ENCODE data around the gene PUS1.
"Not testable (repeated sequence)": the region's sequence is repeated elsewhere in the genome, so short reads cannot be mapped to it uniquely, and the experiment has no call there.

Gene PUS1

DNA sequence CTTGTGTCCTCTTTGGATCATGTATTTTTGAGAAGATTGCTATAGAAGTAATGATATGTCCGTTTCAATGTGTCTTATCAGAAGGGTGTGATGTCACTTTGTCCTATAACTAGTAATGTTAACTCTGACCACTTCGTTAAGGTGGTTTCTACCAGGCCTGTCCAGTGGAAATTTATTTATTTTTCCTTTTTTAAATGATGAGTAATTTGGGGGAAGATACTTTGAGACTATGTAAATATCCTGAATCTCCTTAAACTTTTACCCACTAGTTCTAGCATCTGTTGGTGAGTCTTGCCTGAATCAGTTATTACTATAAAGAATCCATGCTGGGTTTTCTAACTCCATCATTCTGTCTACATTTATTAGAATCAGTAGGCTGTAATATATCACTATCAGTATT is 36.0 kb downstream of the PUS1 start:
- no peak for DNase-seq

DNA sequence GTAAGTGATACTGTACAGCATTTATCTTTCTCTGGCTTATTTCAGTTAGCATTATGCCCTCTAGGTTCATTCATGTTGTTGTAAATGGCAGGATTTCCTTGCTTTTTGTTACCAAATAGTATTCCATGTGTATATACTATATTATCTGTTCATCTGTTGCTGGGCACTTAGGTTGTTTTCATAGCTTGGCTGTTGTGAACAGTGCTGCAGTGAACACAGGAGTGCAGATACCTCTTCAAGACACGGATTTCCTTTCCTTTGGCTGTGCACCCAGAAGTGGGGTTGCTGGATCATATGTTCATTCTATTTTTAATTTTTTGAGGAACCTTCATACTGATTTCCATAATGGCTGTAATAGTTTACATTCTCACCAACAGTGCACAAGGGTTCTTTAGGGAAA is 42.1 kb downstream of the PUS1 start:
- DNase-seq: no peak

DNA sequence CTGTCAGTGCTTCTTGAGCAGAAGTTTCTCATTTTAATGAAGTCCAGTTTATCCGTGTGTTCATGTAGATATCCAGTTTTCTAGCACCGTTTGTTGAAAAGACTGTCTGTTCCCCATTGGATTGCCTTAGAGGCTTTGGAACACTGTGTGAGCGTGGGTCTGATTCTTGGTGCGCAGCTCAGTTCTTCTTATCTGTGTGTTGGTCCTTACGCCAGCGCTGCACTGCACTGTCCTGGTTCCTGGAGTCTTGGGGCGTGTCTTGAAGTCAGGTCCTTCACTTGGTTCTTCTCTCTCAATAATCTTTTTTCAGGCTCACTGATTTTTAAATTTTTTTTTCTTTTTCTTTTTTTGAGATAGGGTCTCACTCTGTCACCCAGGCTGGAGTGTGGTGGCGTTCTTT is 46.2 kb downstream of the PUS1 start:
- DNase-seq: no peak

DNA sequence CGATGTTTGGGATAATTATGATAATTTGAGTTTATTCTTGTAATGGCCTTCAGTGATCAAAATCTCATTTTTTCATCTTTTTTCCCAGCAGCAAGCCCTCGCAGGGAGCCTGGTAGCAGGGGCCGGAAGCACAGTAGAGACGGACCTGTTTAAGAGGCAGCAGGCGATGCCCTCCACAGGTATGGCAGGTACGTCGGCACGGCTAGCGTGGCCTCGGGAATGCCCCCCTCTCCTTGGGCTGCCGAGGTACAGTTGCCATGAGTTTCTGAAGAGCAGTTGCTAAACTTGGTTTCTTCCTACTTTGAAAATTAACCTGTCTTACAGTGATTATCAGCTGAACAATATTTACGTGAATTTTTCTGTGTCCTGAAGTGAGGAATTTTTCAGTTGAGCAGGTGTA is 50.5 kb downstream of the PUS1 start:
- no peak for DNase-seq

DNA sequence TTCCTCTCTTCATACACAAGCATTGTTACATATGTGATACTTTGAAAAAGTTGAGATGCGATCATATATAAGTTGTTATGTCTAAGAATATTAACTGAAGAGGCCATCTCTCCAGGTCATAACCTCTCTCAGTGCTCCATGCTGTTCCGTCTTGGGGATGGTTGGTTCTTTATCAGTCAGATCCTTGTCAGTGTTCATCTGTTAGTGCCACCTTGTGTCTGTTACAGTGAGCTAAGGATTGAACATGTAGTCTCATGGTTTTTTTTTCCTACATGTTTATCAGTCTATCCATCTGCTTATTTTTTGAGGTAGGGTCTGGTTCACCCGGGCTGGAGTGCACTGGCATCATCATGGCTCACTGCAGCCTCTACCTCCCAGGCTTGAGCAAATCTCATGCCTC is 51.2 kb downstream of the PUS1 start:
- peak; percentile 6 for DNase-seq

DNA sequence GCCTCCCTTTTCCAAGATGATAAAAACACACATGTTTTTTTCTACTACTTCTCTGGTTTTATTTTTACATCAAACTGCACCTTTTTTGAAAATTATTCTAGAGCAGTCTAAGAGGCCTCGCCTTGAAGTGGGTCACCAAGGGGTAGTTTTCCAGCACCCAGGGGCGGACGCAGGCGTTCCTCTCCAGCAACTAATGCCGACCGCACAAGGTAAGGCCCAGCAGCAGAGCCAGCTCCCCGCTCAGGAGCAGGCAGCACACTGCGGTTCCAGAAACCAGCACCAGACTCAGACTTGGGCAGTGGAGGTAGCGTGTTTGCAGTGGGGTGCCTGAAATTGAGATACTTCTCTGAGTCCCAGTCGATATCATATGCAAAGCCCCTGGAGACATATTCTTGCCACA is 52.3 kb downstream of the PUS1 start:
- DNase-seq: no peak

DNA sequence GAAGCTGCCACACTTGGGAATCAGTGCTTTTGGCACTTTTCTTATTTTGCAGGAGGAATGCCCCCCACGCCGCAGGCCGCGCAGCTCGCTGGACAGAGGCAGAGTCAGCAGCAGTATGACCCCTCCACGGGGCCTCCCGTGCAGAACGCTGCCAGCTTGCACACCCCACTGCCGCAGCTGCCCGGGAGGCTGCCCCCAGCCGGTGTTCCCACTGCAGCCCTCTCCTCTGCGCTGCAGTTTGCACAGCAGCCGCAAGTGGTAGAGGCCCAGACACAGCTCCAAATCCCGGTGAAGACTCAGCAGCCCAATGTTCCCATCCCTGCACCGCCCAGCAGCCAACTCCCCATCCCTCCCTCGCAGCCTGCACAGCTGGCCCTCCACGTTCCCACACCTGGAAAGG is 53.0 kb downstream of the PUS1 start:
- DNase-seq: no peak

DNA sequence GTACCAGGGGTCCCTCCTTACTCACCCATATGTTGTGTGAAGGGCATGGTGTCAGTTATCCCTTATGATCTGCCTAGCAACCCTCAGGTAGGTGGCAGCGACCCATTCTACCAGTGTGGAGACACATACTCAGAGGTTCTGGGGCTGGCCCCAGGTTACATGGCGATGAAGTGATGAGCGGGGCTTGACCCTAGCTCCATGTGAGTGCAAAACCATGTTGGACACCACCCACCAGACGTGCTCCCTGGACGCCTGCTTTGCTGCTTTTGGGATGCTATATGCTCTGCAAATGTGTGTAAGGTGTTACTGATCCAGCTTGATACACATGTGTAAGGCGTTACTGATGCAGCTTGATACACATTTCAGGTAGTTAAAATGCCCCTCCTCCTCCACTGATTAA is 54.0 kb downstream of the PUS1 start:
- no peak for DNase-seq

DNA sequence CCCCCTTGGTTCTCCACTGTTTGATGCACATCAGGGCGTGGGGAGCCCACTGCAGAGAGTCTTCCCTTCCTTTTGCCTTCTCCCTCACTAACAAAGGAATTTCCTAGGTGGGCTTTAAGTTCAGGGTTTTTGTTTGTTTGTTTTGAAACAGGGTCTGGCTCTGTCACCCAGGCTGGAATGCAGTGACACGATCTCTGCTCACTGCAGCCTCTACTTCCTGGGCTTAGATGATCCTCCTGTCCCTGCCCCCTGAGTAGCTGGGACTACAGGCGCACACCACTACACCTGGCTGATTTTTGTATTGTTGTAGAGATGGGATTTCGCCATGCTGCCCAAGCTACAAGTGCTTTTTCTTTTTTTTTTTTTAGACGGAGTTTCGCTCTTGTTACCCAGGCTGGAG is 54.5 kb downstream of the PUS1 start:
- no peak for DNase-seq

DNA sequence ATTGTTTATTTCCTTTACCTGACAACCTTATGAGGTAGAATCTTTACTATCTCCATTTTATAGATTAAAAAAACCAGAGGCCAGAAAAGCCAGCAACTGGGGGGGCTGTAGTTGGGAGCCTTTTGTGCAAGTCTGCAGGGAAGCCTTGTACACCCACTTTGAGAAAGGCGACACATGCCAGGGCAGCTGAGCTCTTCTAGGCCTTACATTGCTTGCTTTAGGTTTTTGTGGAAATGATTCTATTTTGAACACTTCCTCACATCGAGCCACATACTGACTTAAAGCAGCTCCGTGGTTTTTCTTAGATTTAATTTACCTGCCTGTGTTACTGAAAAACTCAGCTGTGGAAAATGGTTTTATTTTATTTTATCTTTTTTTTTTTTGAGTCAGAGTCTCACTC is 55.3 kb downstream of the PUS1 start:
- DNase-seq: no peak

DNA sequence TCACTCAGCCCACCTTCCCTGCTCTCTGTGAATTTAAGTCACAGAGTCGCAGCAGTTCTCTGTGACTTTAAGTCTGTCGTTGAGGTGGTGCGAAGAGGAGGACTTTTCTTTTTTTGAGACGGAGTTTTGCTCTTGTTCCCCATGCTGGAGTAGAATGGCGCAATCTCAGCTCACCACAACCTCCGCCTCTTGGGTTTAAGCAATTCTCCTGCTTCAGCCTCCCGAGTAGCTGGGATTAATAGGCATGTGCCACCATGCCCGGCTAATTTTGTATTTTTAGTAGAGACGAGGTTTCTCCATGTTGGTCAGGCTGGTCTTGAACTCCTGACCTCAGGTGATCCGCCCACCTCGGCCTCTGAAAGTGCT is 56.4 kb downstream of the PUS1 start:
- DNase-seq: not testable (repeated sequence)

DNA sequence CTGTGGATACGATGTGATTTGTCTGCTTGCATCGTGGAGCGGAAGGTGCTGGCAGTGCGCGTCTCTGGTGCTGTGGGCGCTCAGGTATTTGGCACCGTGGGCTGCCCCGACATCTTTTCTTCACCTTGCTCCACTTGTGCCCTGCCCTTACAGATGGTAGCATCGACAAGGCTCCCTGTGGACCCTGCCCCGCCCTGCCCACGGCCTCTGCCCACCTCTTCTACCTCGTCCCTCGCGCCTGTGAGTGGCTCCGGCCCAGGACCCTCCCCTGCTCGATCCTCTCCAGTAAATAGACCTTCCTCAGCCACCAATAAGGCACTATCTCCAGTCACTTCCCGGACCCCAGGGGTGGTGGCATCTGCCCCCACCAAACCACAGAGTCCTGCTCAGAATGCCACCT is 57.3 kb downstream of the PUS1 start:
- DNase-seq: no peak

DNA sequence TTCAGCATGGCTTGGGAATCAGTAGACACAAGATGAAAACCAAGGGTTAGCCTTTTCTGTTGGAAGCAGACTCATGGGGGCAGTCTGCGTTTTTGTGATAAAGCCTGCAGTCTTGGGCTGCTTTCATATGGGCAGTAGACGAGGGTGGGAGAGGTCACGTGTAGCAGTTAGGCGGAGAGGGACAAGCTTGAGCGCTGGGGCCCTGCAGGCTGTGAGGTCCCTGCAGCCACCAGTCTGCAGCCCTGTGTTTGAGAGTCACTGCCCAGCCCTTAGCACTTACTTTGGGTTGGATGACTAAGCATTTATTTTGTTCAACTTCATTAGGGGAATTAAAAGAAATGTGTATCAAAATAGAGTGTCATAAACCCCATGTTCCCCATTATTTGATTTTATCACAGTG is 57.8 kb downstream of the PUS1 start:
- no peak for DNase-seq

DNA sequence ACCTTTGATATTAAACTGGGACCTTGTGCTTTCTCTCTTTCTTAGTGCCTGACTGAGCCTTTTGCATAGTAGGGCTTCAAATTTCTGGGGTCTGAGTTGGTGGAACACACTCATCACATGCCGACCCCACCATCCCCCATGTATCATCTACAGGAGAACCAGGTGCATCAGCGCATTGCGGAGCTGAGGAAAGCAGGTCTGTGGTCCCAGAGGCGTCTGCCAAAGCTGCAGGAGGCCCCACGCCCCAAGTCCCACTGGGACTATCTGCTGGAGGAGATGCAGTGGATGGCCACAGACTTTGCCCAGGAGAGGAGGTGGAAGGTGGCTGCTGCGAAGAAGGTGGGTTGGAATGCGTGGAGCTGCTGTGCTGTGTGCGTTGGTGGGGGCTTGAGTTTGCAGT is 58.5 kb downstream of the PUS1 start:
- no peak for DNase-seq

DNA sequence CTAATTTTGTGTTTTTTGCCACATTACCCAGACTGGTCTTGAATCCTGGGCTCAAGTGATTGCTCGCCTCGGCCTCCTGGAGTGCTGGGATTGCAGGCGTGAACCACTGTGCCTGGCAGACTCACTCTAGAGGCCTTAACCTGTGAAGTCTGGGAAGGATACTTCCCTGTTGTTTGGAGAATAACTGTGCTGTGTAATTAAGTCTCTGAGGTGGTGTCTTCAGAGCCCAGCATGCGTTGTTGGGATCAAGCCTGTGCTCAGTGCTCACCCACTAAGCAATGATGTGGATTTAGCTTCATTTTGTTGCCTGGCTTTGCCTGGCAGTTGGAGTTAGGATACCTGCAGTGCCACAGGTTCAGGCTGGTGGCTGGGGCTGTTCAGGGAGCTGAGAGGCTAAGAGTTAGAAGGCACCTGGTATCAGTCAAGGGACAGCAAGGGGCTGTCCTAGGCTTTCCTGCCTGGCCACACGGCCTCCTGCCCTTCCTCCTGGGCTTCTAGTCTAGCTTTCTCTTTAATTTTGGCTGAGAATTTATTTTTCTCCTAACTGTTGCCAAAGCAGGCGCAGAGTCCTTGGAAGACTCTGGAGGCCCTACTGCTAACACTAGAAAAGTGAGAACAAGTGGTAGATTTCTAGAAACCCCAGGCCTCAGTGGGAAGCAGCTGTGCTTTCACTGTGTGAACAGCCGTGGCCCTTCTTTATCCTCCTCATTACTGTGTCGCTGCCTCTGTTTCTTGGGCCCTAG is 59.1 kb downstream of the PUS1 start:
- no peak for DNase-seq

DNA sequence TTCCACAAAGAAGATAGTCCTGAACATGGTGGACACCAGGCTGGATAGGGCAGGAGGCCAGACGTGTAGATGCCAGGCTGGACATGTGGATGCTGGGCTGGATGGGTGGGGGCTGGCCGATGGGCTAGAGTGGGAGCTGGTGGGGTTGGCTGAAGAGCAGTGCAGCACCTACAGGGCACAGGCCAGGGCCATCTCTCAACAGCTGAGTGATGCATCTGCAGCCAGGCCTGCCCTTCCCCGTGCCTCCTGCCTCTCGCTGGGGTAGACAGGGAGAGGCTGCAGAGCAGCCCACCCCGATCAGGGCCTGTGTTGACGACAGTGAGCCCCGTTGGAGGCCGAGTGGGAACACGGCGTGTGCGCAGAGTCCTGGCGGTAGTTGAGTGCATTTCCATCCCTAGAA is 59.9 kb downstream of the PUS1 start:
- no peak for DNase-seq

DNA sequence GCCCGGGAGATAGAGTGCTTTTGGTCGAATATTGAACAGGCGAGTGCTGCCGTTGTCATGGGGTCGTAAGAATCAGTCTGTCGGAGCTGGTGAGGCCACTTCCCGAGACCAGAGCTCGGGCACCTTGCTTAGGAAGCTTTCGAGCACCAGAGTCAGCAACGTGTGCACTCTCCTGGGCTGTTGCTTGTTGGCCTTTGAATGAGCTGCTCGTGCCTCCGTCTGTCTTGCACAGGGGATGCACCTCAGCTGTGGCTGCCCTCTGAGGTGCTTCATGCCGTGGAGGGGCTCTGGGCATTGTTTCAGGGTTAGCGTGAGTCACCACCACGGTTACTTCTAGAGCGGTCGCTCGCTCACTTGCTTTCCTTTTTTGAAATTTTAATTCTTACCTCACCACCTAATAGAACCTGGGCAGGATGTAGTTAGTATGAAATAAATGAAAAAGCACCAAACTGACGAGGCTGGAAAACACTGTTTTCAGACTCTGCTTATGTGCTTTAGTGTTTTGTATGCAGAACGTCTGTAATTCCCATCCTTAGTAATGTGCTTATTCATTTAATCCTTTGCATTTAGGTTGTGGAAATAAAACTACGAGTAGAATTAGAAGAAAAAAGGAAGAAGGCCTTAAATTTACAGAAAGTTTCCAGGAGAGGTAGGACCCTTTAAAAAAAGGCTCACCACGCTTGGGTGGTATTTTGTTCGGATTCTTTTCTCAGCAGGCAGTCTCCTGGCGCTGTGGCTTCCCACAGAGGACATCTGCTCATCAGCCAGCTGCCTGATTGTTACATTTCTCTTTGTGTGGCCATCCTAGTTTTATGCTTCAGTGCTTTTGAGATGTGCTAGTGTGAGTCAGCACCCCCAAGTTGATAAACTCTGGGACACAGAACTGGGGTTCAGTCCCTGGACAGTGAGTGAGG is 61.2 kb downstream of the PUS1 start:
- no peak for DNase-seq

DNA sequence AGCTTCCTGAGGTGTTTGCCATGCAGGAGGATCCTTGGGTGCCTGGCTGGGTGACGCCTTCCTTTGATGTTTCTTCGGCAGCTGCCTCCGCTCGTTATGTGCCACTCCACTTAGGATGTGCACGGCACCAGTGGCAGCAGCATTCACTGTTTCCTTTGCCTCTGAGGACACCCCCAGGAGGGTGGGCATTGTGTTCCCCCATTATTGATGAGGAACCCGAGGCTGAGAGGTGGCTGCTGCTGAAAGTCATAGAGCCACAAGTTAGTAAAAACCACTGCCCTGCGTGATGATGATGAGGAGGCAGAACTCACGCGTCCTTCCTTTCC is 61.9 kb downstream of the PUS1 start:
- no peak for DNase-seq

DNA sequence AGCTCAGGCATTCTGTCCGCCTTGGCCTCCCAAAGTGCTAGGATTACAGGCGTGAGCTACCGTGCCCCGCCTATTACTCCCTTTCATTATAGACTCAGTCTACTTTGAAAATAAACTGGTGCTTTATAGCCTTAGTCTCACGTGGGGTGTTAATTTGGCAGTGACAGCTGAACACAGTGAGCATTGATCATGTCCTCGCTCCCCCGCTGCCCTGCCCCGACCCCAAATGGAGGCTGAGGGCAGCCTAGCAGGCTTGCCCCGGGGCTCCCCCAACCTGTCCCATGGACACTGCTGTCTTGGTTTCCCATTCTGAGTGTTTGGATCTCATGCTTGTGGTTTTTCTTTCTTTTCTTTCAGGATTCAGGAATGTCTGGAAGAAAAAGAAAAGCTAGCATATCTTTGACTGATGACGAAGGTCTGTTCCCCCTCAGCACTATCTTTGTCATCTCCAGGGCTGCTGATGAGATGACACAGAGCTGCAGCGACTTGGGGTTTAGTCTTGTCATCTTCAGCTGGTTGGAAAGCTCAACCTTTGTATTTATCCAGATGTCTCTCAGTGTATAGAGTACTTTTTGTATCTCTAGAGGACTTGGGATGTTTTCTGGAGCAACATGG is 62.8 kb downstream of the PUS1 start:
- DNase-seq: no peak

DNA sequence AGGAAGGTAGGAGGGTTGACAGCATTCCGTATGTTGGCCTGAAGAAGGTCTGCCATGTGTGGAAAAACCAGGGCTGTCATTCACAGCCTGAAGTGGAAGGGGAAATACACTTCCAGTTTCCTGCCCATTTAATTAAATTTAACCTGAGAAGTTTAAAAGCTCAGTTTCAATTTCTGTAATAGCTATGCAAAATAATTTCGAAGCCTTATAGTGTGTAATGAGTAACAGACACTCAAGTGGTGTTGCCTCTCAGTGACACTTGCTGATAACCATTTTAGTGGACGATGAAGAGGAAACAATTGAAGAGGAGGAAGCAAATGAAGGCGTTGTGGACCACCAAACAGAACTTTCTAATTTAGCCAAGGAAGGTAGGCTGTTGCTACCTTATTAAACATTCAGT is 65.5 kb downstream of the PUS1 start:
- DNase-seq: no peak
